ENCODE results near the gene POLN.

- TF ChIP-seq MAX (CRISPR knock-in tag; IDR thresholded peaks at IDR 0.05), result no peak
- no peak for TF ChIP-seq CREM (CRISPR knock-in tag; IDR thresholded peaks at IDR 0.05)
- no peak for TF ChIP-seq USF2 (CRISPR knock-in tag; IDR thresholded peaks at IDR 0.05)
- no peak for TF ChIP-seq CTCF (IDR thresholded peaks at IDR 0.05)
- TF ChIP-seq AR (CRISPR knock-in tag; IDR thresholded peaks at IDR 0.05), result no peak
- TF ChIP-seq GRHL2 (CRISPR knock-in tag; IDR thresholded peaks at IDR 0.05; ENCODE audit: insufficient replicate concordance, severe bottlenecking), result no peak
- no peak for TF ChIP-seq ERG (CRISPR knock-in tag; IDR thresholded peaks at IDR 0.05)
- TF ChIP-seq NFYB (CRISPR knock-in tag; conservative IDR thresholded peaks at IDR 0.05; ENCODE audit: low read depth), result no peak
Observed at GRCh38 chr4:2080429-2081300, 161.3 kb downstream of the POLN start.

All from WTC11 (cell line).